Omental fat pad (tissue), 4 donors: ENCODE results near the gene C13orf42. TPM values are rescaled to one million over a fixed set of nuclear protein-coding genes. Genes with fewer than 3 reads are reported as not detected.

ENCODE experiments used
- ATAC-seq: fragments of 150-250 bp; one replicate; pipeline ENCODE4 v1.9.1; 2016; ENCODE audit warnings: mild to moderate bottlenecking, moderate library complexity; ENCODE audit not compliant: low FRiP score
- DNase-seq: peaks from one replicate; pipeline ENCODE4 v3.0.0-alpha.2; 2019; ENCODE audit warnings: low spot score
- total RNA-seq, 4 donors: library from RNA; depleted of rRNA; stranded (reverse); fragments of >200 nt; gene quantifications; one replicate each; pipeline ENCODE4 v1.1.0, GENCODE V29; 2016
- TF ChIP-seq, protein P1 (sequence below), 3 donors: fragments of 450-650 bp; IDR thresholded peaks; one replicate each; pipeline ENCODE4 v1.5.1; 2016 to 2017; ENCODE audit warnings: antibody characterized with exemption in 3 of 3, mild to moderate bottlenecking in 3 of 3, moderate library complexity in 2 of 3

Gene C13orf42
- total RNA-seq, 4 donors from 2014 or later, result not detected

DNA sequence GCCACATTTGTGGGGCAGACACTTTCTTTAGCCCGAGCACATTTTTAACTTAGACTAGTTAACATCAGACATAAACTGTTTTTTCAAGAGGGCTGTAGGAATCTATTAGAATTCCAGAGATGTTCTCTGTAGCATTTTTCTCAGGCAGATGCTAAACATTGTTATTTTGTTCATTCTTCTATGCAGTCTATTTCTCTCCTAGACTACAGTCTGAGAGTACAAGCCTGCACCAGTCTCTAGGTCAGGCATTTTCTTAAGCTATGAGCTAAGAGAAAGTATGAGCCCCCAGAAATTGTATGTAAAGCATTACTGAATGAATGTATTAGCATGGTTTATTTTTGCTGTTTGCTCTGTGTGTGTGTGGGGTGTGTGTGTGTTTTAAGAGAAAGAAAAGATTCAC, 923 bp upstream of the C13orf42 start:
- TF ChIP-seq, protein P1, sequence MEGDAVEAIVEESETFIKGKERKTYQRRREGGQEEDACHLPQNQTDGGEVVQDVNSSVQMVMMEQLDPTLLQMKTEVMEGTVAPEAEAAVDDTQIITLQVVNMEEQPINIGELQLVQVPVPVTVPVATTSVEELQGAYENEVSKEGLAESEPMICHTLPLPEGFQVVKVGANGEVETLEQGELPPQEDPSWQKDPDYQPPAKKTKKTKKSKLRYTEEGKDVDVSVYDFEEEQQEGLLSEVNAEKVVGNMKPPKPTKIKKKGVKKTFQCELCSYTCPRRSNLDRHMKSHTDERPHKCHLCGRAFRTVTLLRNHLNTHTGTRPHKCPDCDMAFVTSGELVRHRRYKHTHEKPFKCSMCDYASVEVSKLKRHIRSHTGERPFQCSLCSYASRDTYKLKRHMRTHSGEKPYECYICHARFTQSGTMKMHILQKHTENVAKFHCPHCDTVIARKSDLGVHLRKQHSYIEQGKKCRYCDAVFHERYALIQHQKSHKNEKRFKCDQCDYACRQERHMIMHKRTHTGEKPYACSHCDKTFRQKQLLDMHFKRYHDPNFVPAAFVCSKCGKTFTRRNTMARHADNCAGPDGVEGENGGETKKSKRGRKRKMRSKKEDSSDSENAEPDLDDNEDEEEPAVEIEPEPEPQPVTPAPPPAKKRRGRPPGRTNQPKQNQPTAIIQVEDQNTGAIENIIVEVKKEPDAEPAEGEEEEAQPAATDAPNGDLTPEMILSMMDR (IDR thresholded peaks at IDR 0.05), result no peak
- DNase-seq, result no peak
- ATAC-seq, result no peak

DNA sequence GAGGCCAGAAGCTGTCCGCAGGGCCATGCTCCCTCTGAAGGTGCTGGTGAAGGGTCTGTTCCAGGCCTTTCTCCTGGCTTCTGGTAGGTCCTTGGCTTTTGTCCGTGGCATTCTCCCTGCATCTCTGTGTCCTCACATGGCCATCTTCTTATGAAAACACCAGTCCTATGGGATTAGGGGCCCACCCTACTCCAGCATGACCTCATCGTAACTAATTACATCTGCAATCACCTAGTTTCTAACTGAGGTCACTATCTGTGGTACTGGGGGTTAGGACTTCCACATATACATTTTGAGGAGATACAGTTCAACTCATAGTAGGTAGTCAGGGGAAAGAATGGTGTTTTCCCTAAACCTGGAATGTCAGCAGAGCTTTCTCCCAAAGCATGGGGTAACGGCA, 3.1 kb downstream of the C13orf42 start:
- TF ChIP-seq, protein P1 (IDR thresholded peaks at IDR 0.05), result no peak
- ATAC-seq (no peak), DNase-seq (no peak)

DNA sequence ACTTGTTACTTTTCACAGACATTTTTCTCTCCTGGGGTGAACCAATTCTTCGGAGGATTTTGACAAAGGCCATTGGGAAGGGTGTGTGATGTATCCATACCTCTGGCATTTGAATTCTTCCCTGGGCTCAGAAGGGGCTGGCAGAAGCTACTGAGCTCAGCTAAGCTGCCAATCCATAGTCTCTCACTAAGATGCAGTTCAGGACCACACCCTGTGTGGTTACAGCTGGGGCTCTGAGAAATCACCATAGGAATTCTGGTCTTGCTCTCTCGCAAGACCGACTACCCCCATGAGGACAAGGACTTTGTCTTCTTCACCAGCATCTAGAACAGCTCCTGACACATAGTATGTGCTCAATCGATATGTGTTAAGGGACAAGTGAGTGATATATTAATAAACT, 6.0 kb downstream of the C13orf42 start:
- ATAC-seq (no peak), DNase-seq (no peak)
- TF ChIP-seq, protein P1 (IDR thresholded peaks at IDR 0.05), result no peak

DNA sequence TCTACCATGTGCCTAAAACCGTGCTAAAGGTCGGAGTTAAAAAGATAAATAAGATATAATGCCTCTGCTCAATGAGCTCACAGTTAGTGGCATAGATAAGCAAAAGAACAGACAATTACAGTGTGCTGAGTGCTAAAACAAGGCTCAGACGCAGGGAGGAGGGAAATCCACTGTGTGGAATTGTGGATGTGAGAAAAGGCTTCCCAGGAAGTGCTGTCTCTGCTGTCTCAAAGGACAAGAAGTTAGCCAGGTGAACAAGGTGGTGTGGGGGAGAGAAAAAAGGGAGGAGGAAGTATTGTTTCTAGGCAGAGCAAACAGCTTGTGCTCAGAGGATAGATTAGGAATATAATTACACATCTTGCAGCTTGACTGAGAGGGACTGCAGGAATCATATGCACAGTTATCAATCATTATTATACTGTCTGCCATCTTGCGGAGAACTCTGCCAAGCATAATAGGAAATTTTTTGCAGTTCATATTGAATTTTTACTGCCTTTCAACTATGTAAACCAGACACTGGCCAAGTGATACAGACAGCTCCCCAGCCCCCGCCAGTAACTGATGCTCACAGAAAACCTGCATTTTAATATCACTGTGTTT, 9.3 kb downstream of the C13orf42 start:
- TF ChIP-seq, protein P1 (IDR thresholded peaks at IDR 0.05), result no peak
- ATAC-seq (no peak), DNase-seq (no peak)

- no peak for ATAC-seq
- TF ChIP-seq, protein P1 (IDR thresholded peaks at IDR 0.05), result no peak
Measured at GRCh38 chr13:51097353-51098043, 13.6 kb downstream of the C13orf42 start.

DNA sequence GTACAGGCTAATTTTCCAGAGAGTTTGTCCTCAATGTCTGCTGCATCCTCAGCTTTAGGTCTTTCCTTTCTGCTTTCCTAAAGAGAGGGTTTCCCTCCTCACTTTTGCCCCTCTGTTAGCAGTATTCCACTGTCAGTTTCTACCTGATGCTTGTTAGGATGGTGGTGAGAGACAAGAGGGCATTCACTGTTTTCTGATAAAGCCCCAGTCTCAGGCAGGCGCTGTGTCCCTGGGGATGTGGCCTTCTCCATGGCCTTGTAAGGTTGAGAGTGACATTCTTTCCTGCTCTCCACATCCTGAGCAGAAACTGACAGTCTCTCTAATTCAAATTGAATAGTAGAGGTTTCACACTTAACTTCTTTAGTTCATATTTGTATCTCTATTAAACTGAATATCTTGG, 14.9 kb downstream of the C13orf42 start:
- DNase-seq (no peak), ATAC-seq (no peak)
- TF ChIP-seq, protein P1 (IDR thresholded peaks at IDR 0.05), result no peak

More at GRCh38 chr13:51097353-51098043, 13.6 kb downstream of the C13orf42 start:
- no peak for DNase-seq

GRCh38 chr13:51093574-51093973, 17.5 kb downstream of the C13orf42 start:
- TF ChIP-seq, protein P1 (IDR thresholded peaks at IDR 0.05), result no peak
- DNase-seq, result no peak
- no peak for ATAC-seq
